Measurements from ENCODE around the gene ZAP70.

DNA sequence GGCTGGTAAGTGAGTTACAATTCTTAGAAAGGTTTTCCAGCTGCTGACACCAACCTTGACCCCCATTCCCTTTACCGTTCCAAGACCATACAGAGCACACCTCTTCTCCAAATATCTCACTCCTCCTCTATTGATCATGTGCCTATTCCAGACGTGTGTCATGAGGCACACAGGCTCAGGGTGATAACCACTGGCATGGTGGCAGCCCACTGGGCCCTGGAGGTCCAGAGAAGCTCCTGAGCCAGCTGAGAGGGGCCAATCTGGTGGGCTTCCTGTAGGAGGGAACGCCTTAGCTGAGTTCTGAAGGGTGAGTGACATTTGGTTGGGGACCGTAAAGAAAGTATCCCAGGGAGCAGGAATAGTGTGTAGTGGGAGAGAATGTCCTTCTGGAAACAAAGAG, 28.3 kb downstream of the ZAP70 start:
- TF ChIP-seq, protein P1, sequence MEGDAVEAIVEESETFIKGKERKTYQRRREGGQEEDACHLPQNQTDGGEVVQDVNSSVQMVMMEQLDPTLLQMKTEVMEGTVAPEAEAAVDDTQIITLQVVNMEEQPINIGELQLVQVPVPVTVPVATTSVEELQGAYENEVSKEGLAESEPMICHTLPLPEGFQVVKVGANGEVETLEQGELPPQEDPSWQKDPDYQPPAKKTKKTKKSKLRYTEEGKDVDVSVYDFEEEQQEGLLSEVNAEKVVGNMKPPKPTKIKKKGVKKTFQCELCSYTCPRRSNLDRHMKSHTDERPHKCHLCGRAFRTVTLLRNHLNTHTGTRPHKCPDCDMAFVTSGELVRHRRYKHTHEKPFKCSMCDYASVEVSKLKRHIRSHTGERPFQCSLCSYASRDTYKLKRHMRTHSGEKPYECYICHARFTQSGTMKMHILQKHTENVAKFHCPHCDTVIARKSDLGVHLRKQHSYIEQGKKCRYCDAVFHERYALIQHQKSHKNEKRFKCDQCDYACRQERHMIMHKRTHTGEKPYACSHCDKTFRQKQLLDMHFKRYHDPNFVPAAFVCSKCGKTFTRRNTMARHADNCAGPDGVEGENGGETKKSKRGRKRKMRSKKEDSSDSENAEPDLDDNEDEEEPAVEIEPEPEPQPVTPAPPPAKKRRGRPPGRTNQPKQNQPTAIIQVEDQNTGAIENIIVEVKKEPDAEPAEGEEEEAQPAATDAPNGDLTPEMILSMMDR (IDR thresholded peaks at IDR 0.05), result no peak
- TF ChIP-seq POLR2A (IDR thresholded peaks at IDR 0.05), result no peak
